H1 (cell line): ENCODE results near the gene DHX34. TPM values are rescaled to one million over a fixed set of nuclear protein-coding genes. Genes with fewer than 3 reads are reported as not detected.
A peak's percentile ranks its signal among the peaks of the same experiment; 100 is the strongest.

Experiments used
- CTCF ChIA-PET: fragments of 300-600 bp; sonication (Branson Sonifier 250); formaldehyde crosslinking; loops from one replicate; lab custom pipeline; 2021; ENCODE audit not compliant: partially characterized antibody; lab: Charles Lee
- POLR2A ChIA-PET: fragments of 300-600 bp; sonication (Branson Sonifier 250); formaldehyde crosslinking; loops from one replicate; lab custom pipeline; 2021; ENCODE audit warnings: inconsistent platforms; ENCODE audit not compliant: partially characterized antibody; lab: Charles Lee
- DNase-seq, 2 experiments: peaks; one replicate each; pipeline versions ENCODE4 v3.0.0 to v3.0.0-alpha.2; 2010 to 2022; ENCODE audit warnings: low spot score in 2 of 2, low read depth in 1 of 2, mixed read lengths in 1 of 2
- FAIRE-seq: peaks from 2 replicates; lab custom pipeline; 2011; peaks lifted over from hg19 to GRCh38; lab: Jason Lieb, UNC
- H2AFZ ChIP-seq: 2 replicates; pipeline ENCODE4 v1.8.1; 2012; ENCODE audit warnings: low read length, inconsistent platforms
- H2AK5ac ChIP-seq: 2 replicates; pipeline ENCODE4 v1.6.1; 2013; ENCODE audit warnings: low read depth, low read length
- H2BK120ac ChIP-seq: replicated peaks from 2 replicates; pipeline ENCODE3; 2013; ENCODE audit warnings: low read depth, low read length, inconsistent platforms
- H2BK12ac ChIP-seq: 2 replicates; pipeline ENCODE4 v1.6.1; 2013; ENCODE audit warnings: low read depth, low read length
- H2BK15ac ChIP-seq: 2 replicates; pipeline ENCODE4 v1.6.1; 2013; ENCODE audit warnings: low read length
- H2BK20ac ChIP-seq: 2 replicates; pipeline ENCODE4 v1.6.1; 2013; ENCODE audit warnings: low read length
- H2BK5ac ChIP-seq: 2 replicates; pipeline ENCODE4 v1.6.1; 2013; ENCODE audit warnings: low read depth, low read length
- H3K14ac ChIP-seq: 2 replicates; pipeline ENCODE4 v1.6.1; 2013; ENCODE audit warnings: inconsistent platforms; ENCODE audit not compliant: insufficient read length
- H3K18ac ChIP-seq: 2 replicates; pipeline ENCODE4 v1.6.1; 2013; ENCODE audit warnings: low read length; ENCODE audit errors: extremely low read depth
- H3K23ac ChIP-seq: 2 replicates; pipeline ENCODE4 v1.6.1; 2013; ENCODE audit warnings: inconsistent platforms; ENCODE audit not compliant: insufficient read length
- H3K23me2 ChIP-seq: 2 replicates; pipeline ENCODE4 v1.6.1; 2013; ENCODE audit warnings: low read depth, low read length
- H3K27ac ChIP-seq: 2 replicates; pipeline ENCODE4 v1.6.1; 2011; ENCODE audit warnings: low read depth, low read length, inconsistent platforms
- H3K27me3 ChIP-seq, 4 experiments: replicated peaks in 1 of 4; 1 replicate in 1 of 4; 2 replicates in 3 of 4; pipeline versions ENCODE4 v1.6.1 to v1.8.1; 2011 to 2013; ENCODE audit warnings: low read length in 3 of 4, mild to moderate bottlenecking in 3 of 4, inconsistent platforms in 2 of 4, mixed read lengths in 2 of 4, moderate library complexity in 1 of 4; ENCODE audit not compliant: control insufficient read depth in 3 of 4, insufficient read depth in 3 of 4; ENCODE audit errors: extremely low read depth in 1 of 4
- H3K36me3 ChIP-seq, 4 experiments: 2 replicates each; pipeline versions ENCODE4 v1.6.1 to v1.8.1; 2011 to 2013; ENCODE audit warnings: mild to moderate bottlenecking in 4 of 4, low read length in 3 of 4, moderate library complexity in 2 of 4, control low read depth in 1 of 4, inconsistent platforms in 1 of 4; ENCODE audit not compliant: insufficient read depth in 4 of 4, control insufficient read depth in 2 of 4
- H3K4ac ChIP-seq: replicated peaks from 2 replicates; pipeline ENCODE3; 2013; ENCODE audit warnings: low read length, low read depth, mixed read lengths, inconsistent platforms; ENCODE audit not compliant: insufficient read length
- H3K4me1 ChIP-seq, 4 experiments: replicated peaks in 1 of 4; 1 replicate in 1 of 4; 2 replicates in 3 of 4; pipeline versions ENCODE4 v1.6.1 to v1.8.1; 2011 to 2013; ENCODE audit warnings: low read length in 3 of 4, inconsistent platforms in 2 of 4, mixed read lengths in 1 of 4; ENCODE audit not compliant: insufficient read depth in 4 of 4, control insufficient read depth in 3 of 4
- H3K4me2 ChIP-seq, 2 experiments: 2 replicates each; pipeline versions ENCODE4 v1.6.1 to v1.8.1; 2011 to 2013; ENCODE audit warnings: low read depth in 2 of 2, low read length in 2 of 2, control low read depth in 1 of 2, inconsistent platforms in 1 of 2, mild to moderate bottlenecking in 1 of 2; ENCODE audit not compliant: insufficient read depth in 1 of 2
- H3K4me3 ChIP-seq, 4 experiments: fragments of 200-600, 300-600 bp in 1 of 4; sonication (generic), shearing (Covaris generic), sonication (Bioruptor Twin) in 1 of 4; 2 replicates each; pipeline versions ENCODE4 v1.5.1 to v1.8.1; 2011 to 2016; ENCODE audit warnings: low read length in 4 of 4, low read depth in 3 of 4, control low read depth in 2 of 4, inconsistent platforms in 2 of 4, mild to moderate bottlenecking in 2 of 4, mixed read lengths in 1 of 4, moderate library complexity in 1 of 4; ENCODE audit not compliant: insufficient read depth in 2 of 4; ENCODE audit errors: extremely low read depth in 1 of 4
- H3K56ac ChIP-seq: replicated peaks from 2 replicates; pipeline ENCODE3; 2013; ENCODE audit warnings: low read depth, mild to moderate bottlenecking, mixed read lengths, low read length, inconsistent platforms; ENCODE audit not compliant: insufficient read length
- H3K79me1 ChIP-seq: 2 replicates; pipeline ENCODE4 v1.6.1; 2013; ENCODE audit warnings: low read depth, low read length, control low read depth
- H3K79me2 ChIP-seq, 2 experiments: 2 replicates each; pipeline versions ENCODE4 v1.6.1 to v1.8.1; 2012 to 2013; ENCODE audit warnings: low read length in 2 of 2, mild to moderate bottlenecking in 2 of 2, inconsistent platforms in 1 of 2; ENCODE audit not compliant: insufficient read depth in 2 of 2, control insufficient read depth in 1 of 2
- H3K9ac ChIP-seq, 4 experiments: replicated peaks in 1 of 4; 1 replicate in 1 of 4; 2 replicates in 3 of 4; pipeline versions ENCODE4 v1.6.1 to v1.8.1; 2011 to 2013; ENCODE audit warnings: low read depth in 3 of 4, low read length in 3 of 4, control low read depth in 2 of 4, mild to moderate bottlenecking in 2 of 4, moderate library complexity in 2 of 4, inconsistent platforms in 1 of 4; ENCODE audit errors: extremely low read depth in 1 of 4
- H3K9me3 ChIP-seq, 2 experiments: 2 replicates each; pipeline versions ENCODE4 v1.6.1 to v1.8.1; 2012 to 2013; ENCODE audit warnings: mild to moderate bottlenecking in 2 of 2, moderate library complexity in 2 of 2, control low read depth in 1 of 2, inconsistent platforms in 1 of 2, low read depth in 1 of 2, low read length in 1 of 2, mixed read lengths in 1 of 2; ENCODE audit not compliant: insufficient read depth in 2 of 2
- H4K20me1 ChIP-seq, 2 experiments: replicated peaks in 1 of 2; 2 replicates each; pipeline versions ENCODE3 to v1.8.1; 2011 to 2013; ENCODE audit warnings: inconsistent platforms in 2 of 2, low read length in 2 of 2, mild to moderate bottlenecking in 1 of 2; ENCODE audit not compliant: insufficient read depth in 2 of 2, control insufficient read depth in 1 of 2
- H4K5ac ChIP-seq: 2 replicates; pipeline ENCODE4 v1.6.1; 2013; ENCODE audit warnings: low read length, low read depth, mixed read lengths, inconsistent platforms; ENCODE audit not compliant: insufficient read length
- H4K8ac ChIP-seq: 2 replicates; pipeline ENCODE4 v1.8.0; 2013; ENCODE audit warnings: mild to moderate bottlenecking, moderate library complexity, low read length, inconsistent platforms; ENCODE audit not compliant: insufficient read depth; ENCODE audit errors: extremely low read depth
- H4K91ac ChIP-seq: replicated peaks from 2 replicates; pipeline ENCODE3; 2013; ENCODE audit warnings: low read length, mixed read lengths, inconsistent platforms; ENCODE audit not compliant: insufficient read length
- SP2 ChIP-seq: IDR thresholded peaks from 2 replicates; pipeline ENCODE4 v1.6.1; 2012; ENCODE audit warnings: mild to moderate bottlenecking, low read length, inconsistent platforms
- WGBS, 2 experiments: shearing (Covaris generic) in 1 of 2; methylation state at CpG; one replicate each; pipeline versions ENCODE4 v1.1.6 to v1.1.7; 2013 to 2015; ENCODE audit warnings: low lambda C conversion rate in 2 of 2, mixed read lengths in 2 of 2, inconsistent platforms in 1 of 2, low coverage in 1 of 2, missing lambda C conversion rate in 1 of 2; ENCODE audit not compliant: insufficient replicate concordance in 2 of 2, insufficient coverage in 1 of 2, insufficient read length in 1 of 2; ENCODE audit errors: extremely low coverage in 1 of 2, missing lambda C conversion rate in 1 of 2; 5-methylcytosine and 5-hydroxymethylcytosine counted together
- polyA plus RNA-seq, 7 experiments: library from polyadenylated mRNA; depleted of rRNA in 3 of 7; stranded (reverse) in 5 of 7; unstranded in 2 of 7; fragments of >200 nt in 5 of 7; fragments of 200-250 nt in 2 of 7; gene quantifications; 1 replicate in 5 of 7; 2 replicates in 1 of 7; 4 replicates in 1 of 7; pipeline versions ENCODE4 v1.2.1 to v1.2.3, GENCODE V29; 2011 to 2013; ENCODE audit warnings: missing spikeins in 2 of 7, mixed read lengths in 2 of 7
- total RNA-seq: library from RNA; stranded (reverse); fragmentation: NEBNext Ultra II Directional; extraction: Animal tissue kit (Norgen Biotek cat#: 25700); gene quantifications from 2 replicates; pipeline ENCODE4 v1.2.1, GENCODE V29; 2021

Gene DHX34
- total and polyA plus RNA-seq, 2 of the 8 experiments (the other 6 are each of a cell fraction or from before 2014, with no cell fraction given), result 17.5 to 24.3 TPM

DNA sequence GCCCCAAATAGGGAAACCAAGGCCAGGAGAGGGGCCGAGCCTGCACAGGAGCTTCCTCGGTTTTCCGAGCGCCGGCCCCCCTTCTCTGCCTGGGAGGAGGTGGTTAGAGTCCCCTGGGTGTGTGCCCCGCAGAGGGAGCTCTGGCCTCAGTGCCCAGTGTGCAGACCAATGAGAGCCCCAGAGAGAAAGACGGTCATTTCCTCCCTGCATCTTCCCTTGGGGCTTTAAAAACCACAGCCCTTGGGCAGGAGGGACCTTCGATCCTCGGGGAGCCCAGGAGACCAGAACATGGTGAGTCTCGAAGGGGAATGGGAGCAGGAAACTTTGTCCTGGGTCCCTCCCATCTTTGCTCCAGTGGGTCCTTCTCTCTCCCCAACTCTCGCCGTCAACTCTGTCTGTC is 39.5 kb upstream of the DHX34 start, which contains the start of gene C5AR1:
Gene C5AR1, plus strand, starts transcription at position 254 of the 400 bp plus-strand sequence. Its CDS starts 35 bp downstream, at position 289.
- no peak within 1 kb of the TSS for H2BK5ac ChIP-seq
- peak within 1 kb of the TSS; percentile 17; the same call in 1 of the 2 replicates for H2AFZ ChIP-seq
- H3K27me3 ChIP-seq, result no peaks in the 10 kb centered on the region
- no peak within 1 kb of the TSS for H2AK5ac ChIP-seq
- H4K8ac ChIP-seq, result peak within 1 kb of the TSS; percentile 36; the same call in 1 of the 2 replicates
- no peak within 1 kb of the TSS for H3K23ac ChIP-seq
- H2BK120ac ChIP-seq, result no peak within 1 kb of the TSS
- H3K9ac ChIP-seq, result no peak within 1 kb of the TSS
- H3K4me2 ChIP-seq, result no peak within 1 kb of the TSS
- no peaks in the 10 kb centered on the region for H3K79me2 ChIP-seq
- H4K20me1 ChIP-seq, result no peaks in the 10 kb centered on the region
- H3K4ac ChIP-seq, result no peak within 1 kb of the TSS
- CTCF ChIA-PET, result interaction anchor here (0.8 to 3.3 kb wide), 6 partner anchors 10 to 82 kb away, joined by 3 to 12 read pairs (median 4); partner anchors contain the start of gene DHX34
- H4K5ac ChIP-seq, result no peak within 1 kb of the TSS
- DNase-seq (no peak), FAIRE-seq (no peak)
- no peak within 1 kb of the TSS for H3K18ac ChIP-seq
- H3K4me3 ChIP-seq, result no peak within 1 kb of the TSS
- no peaks in the 10 kb centered on the region for H3K36me3 ChIP-seq
- H3K23me2 ChIP-seq, result no peaks in the 10 kb centered on the region
- 82% methylated on average over 5 of the region's 12 CpGs; no CpG with 5 or more reads in 1 of the 2 experiments for WGBS, 2 experiments
- no peak within 1 kb of the TSS for H3K14ac ChIP-seq
- no peak within 1 kb of the TSS for H2BK15ac ChIP-seq
- H3K27ac ChIP-seq, result no peak within 1 kb of the TSS
- H2BK20ac ChIP-seq, result no peak within 1 kb of the TSS
- H3K4me1 ChIP-seq, result peaks cover 0 to 2% (median 0%) of the 10 kb centered on the region in 4 experiments; a peak in 2 of 7 replicates
- H3K56ac ChIP-seq, result no peak within 1 kb of the TSS
- H3K9me3 ChIP-seq, result no peaks in the 10 kb centered on the region
- no peak for TF ChIP-seq SP2
- H4K91ac ChIP-seq, result no peak within 1 kb of the TSS
- POLR2A ChIA-PET, result interaction anchor here (0.6 to 0.8 kb wide), 2 partner anchors 17 to 45 kb away, joined by 3 read pairs; no protein-coding TSS in a partner anchor
- no peak within 1 kb of the TSS for H2BK12ac ChIP-seq
- H3K79me1 ChIP-seq, result no peaks in the 10 kb centered on the region
